Neural crest cell (in vitro differentiated cells): ENCODE results near the gene KCP. TPM values are rescaled to one million over a fixed set of nuclear protein-coding genes. Genes with fewer than 3 reads are reported as not detected.
A peak's percentile ranks its signal among the peaks of the same experiment; 100 is the strongest.

Experiments used
- DNase-seq: peaks from one replicate; pipeline ENCODE4 v3.0.0; 2021; ENCODE audit warnings: low read depth, mixed read lengths, low spot score
- H3K27ac Mint-ChIP-seq: one replicate; pipeline ENCODE4 v1.8.0; 2021; ENCODE audit warnings: mild to moderate bottlenecking, mixed read lengths; ENCODE audit not compliant: unreplicated experiment
- H3K27me3 Mint-ChIP-seq: 2 replicates; pipeline ENCODE4 v1.8.0; 2021; ENCODE audit warnings: low read depth, mild to moderate bottlenecking, mixed read lengths
- H3K36me3 Mint-ChIP-seq: 2 replicates; pipeline ENCODE4 v1.8.0; 2021; ENCODE audit warnings: low read depth, mild to moderate bottlenecking, mixed read lengths
- H3K4me1 Mint-ChIP-seq: 2 replicates; pipeline ENCODE4 v1.8.0; 2021; ENCODE audit warnings: mixed read lengths
- H3K4me3 Mint-ChIP-seq: one replicate; pipeline ENCODE4 v1.8.0; 2021; ENCODE audit warnings: mild to moderate bottlenecking, mixed read lengths
- H3K9me3 Mint-ChIP-seq: 2 replicates; pipeline ENCODE4 v1.8.0; 2021; ENCODE audit warnings: mixed read lengths
- total RNA-seq: library from RNA; stranded (reverse); gene quantifications from 2 replicates; pipeline ENCODE4 v1.2.1, GENCODE V29; 2021
- TF ChIP-seq, protein P1 (sequence below): fragments of 200-600 bp; sonication (generic); conservative IDR thresholded peaks from 2 replicates; pipeline ENCODE4 v1.5.0; 2021; ENCODE audit warnings: antibody characterized with exemption, mild to moderate bottlenecking

KCP gene
- total RNA-seq, 1 donor from 2014 or later: 2.9 TPM

DNA sequence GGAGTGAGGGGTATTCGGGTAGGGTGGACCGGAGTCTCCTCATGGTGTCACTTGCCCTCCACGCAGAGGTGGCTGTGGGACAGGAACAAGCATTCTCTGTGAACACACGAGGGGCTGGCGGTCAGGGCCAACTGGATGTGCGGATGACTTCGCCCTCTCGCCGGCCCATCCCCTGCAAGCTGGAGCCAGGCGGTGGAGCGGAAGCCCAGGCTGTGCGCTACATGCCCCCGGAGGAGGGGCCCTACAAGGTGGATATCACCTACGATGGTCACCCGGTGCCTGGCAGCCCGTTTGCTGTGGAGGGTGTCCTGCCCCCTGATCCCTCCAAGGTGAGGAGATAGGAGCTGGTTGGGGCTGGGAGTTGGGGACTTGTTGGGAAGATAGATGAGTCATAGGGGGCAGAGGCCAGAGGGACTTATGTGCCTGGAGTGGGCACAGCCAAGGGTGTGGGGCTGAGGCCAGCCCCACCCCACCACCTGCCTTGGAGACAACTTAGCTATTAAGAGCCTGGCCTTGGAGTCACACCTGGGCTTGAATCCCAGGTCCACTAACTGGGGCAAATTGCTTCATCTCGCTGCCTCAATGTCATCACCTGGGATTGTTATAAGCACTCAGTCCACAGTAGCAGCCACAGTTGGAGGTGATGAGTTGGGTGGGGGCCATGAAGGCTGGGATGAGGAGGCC, 66.4 kb downstream of the KCP start:
- Mint-ChIP-seq H3K36me3 (no peaks in the 10 kb centered on the region), H3K4me3 (no peak overlapping the region), H3K27me3 (no peaks in the 10 kb centered on the region), H3K27ac (no peak overlapping the region), H3K9me3 (no peaks in the 10 kb centered on the region), H3K4me1 (no peaks in the 10 kb centered on the region)
- TF ChIP-seq, protein P1, sequence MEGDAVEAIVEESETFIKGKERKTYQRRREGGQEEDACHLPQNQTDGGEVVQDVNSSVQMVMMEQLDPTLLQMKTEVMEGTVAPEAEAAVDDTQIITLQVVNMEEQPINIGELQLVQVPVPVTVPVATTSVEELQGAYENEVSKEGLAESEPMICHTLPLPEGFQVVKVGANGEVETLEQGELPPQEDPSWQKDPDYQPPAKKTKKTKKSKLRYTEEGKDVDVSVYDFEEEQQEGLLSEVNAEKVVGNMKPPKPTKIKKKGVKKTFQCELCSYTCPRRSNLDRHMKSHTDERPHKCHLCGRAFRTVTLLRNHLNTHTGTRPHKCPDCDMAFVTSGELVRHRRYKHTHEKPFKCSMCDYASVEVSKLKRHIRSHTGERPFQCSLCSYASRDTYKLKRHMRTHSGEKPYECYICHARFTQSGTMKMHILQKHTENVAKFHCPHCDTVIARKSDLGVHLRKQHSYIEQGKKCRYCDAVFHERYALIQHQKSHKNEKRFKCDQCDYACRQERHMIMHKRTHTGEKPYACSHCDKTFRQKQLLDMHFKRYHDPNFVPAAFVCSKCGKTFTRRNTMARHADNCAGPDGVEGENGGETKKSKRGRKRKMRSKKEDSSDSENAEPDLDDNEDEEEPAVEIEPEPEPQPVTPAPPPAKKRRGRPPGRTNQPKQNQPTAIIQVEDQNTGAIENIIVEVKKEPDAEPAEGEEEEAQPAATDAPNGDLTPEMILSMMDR: no peak
- DNase-seq: no peak

DNA sequence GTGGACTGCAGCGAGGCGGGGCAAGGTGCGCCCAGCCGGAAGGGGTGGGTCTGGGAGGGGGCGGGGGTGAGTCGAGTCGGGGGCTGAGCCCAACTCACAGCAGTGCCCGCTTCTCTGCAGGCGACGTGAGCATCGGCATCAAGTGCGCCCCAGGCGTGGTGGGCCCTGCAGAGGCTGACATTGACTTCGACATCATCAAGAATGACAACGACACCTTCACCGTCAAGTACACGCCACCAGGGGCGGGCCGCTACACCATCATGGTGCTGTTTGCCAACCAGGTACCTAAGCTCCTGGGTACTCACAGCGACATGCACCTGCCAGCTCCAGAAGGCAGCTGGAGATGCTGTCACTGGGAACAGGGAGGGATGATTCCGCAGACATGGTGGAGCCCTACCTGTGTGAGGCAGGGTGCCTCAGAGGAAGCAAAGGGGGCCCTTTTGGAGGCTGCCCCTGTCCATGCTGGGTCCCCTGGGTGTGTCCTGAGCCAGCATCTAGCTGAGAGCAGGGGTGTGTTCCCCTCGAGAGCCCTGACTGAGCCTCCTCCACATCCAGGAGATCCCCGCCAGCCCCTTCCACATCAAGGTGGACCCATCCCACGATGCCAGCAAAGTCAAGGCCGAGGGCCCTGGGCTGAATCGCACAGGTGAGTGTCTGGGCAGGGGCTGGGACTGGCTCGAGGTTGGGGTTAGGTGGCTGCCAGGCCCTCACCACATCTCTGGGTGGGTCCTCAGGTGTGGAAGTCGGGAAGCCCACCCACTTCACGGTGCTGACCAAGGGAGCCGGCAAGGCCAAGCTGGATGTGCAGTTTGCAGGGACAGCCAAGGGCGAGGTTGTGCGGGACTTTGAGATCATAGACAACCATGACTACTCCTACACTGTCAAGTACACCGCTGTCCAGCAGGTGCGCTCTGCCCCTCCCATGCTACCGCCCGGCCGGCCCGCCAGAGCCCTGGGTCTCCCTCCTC, 67.6 kb downstream of the KCP start:
- Mint-ChIP-seq H3K9me3 (no peaks in the 10 kb centered on the region), H3K4me3 (no peak overlapping the region), H3K36me3 (no peaks in the 10 kb centered on the region), H3K4me1 (no peaks in the 10 kb centered on the region), H3K27ac (no peak overlapping the region), H3K27me3 (no peaks in the 10 kb centered on the region)
- TF ChIP-seq, protein P1: no peak
- DNase-seq: no peak

DNA sequence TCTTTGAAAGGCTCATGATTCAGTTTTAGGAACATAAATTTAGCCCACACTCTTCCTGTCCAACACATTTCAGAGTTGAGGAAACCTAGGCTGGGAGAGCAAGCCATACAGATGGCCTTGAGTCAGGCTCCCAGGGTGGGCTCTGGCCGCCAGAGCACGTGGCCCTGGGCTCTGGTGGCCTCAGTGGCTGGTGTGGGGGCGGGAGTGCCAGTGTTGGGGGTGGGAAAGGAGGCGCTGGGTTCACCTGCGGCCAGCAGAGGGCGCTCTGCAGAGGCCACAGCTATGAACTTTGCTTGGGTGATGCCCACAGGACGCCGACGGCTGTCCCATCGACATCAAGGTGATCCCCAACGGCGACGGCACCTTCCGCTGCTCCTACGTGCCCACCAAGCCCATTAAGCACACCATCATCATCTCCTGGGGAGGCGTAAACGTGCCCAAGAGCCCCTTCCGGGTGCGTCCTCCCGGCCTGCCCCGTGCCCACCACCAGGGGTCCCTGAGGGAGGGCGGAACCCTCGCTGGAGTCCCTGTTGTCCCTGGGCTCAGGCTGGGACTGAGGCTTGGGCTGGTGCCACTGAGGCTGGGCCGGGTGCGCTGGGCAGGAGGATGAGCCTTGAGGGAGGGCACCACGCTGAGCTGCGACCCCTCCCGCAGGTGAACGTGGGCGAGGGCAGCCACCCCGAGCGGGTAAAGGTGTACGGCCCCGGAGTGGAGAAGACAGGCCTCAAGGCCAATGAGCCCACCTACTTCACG, 68.4 kb downstream of the KCP start:
- no peaks in the 10 kb centered on the region for H3K27me3 Mint-ChIP-seq
- TF ChIP-seq, protein P1: peak; percentile 68
- H3K9me3 Mint-ChIP-seq: no peaks in the 10 kb centered on the region
- H3K36me3 Mint-ChIP-seq: no peaks in the 10 kb centered on the region
- H3K27ac Mint-ChIP-seq: no peak overlapping the region
- no peak overlapping the region for H3K4me3 Mint-ChIP-seq
- DNase-seq: no peak
- H3K4me1 Mint-ChIP-seq: no peaks in the 10 kb centered on the region

DNA sequence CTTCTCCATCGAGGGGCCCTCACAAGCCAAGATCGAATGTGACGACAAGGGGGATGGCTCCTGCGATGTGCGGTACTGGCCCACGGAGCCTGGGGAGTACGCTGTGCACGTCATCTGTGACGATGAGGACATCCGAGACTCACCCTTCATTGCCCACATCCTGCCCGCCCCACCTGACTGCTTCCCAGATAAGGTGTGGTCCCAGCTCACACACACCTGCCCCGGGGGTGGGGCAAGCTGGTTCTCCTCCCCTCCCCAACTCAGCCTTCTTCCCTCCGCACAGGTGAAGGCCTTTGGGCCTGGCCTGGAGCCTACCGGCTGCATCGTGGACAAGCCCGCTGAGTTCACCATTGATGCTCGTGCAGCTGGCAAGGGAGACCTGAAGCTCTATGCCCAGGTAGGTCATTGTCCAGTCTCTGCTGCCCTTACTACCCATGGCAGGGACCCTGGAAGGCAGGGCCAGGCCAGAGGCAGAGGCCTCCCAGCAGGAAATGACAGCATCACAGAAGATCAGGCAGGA, 69.3 kb downstream of the KCP start:
- no peaks in the 10 kb centered on the region for H3K9me3 Mint-ChIP-seq
- H3K36me3 Mint-ChIP-seq: no peaks in the 10 kb centered on the region
- TF ChIP-seq, protein P1: no peak
- no peak for DNase-seq
- H3K4me3 Mint-ChIP-seq: no peak overlapping the region
- H3K4me1 Mint-ChIP-seq: no peaks in the 10 kb centered on the region
- no peaks in the 10 kb centered on the region for H3K27me3 Mint-ChIP-seq
- no peak overlapping the region for H3K27ac Mint-ChIP-seq
